NCI-H2196 (cell line): ENCODE measurements around the gene KIF1B.

Experiments
- DNase-seq: peaks from one replicate; lab custom pipeline; 2025; ENCODE audit not compliant: unreplicated experiment; lab: John Stamatoyannopoulos, UW

KIF1B gene

GRCh38 chr1:10271869-10272268 is 61.5 kb downstream of the KIF1B start:
- no peak for DNase-seq

- no peak for DNase-seq
Observed at GRCh38 chr1:10272274-10272673, 61.9 kb downstream of the KIF1B start.

- DNase-seq = no peak
Observed at GRCh38 chr1:10278880-10279279, 68.5 kb downstream of the KIF1B start.

DNA sequence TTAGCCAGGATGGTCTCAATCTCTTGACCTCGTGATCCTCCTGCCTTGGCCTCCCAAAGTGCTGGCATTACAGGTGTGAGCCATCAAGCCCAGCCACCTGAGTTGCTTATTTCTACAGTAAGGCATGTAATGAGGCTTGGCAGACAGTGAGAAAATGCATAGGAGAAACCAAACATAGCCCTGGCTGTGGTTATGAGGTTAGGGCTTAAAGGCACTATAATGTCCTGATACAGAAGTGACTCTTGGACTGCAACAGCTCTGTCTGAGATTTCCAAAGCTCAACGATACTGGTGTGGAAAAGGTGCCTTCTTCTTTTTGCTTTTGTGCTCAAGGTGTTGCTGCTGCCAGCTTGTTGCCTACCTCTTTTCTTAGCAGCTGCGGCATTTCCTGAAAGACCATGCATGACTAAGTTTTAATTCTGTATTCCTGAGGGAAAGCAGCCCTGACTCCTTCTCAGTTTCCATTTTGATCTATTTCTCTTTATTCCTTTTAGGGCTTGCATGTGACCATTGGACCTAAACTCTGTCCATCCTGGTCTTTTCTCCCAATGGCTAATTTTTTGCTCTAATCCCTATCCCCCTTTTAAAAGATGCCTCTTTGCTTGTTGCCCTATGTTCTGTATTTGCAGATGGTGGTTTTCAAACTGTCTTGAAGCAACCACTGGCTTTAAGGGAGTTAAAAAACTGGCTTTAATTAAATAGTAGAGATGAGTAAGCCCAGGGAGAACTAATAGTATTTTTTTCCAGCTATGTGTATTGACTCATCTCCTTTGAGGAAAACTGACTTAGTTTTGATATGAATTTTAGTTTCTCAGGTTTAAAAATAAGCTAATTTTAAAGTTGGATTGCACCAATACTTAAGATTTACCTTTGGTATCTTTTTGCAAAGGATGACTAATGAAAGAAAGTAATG is 70.3 kb downstream of the KIF1B start:
- no peak for DNase-seq

DNA sequence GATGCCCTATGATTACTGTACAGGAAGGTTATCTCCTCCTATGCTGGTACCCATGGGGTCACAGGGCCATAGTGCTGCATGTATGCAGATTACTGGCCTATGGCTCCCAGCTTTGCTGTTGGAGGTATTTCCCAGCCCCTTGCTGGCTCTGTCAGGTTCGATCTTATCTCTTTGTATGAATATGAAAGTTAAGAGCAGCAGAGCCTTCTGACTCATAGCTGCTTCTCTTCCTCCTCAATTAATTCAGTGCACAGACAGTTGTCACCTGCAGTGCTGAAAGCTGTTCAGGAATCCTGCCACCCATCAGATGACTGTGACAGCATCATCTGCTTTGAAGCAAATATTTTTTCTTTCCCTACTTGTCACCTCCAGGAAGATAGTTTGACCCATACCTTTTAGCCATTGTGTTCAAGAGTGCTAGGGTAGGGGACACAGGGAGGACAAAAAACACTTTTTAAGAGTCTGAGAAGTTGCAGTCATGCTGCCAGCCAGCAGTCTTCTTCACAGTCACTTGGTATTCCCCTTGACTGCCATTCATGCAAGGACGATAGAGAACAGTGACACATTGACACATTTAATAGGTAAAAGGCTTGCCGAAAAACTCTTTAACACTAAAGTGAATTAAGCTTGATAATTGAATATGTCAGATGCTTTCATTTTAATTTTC is 73.1 kb downstream of the KIF1B start:
- no peak for DNase-seq

- no peak for DNase-seq
Observed at GRCh38 chr1:10286244-10286643, 75.9 kb downstream of the KIF1B start.

- DNase-seq = no peak
Observed at GRCh38 chr1:10287023-10287645, 76.8 kb downstream of the KIF1B start.

DNA sequence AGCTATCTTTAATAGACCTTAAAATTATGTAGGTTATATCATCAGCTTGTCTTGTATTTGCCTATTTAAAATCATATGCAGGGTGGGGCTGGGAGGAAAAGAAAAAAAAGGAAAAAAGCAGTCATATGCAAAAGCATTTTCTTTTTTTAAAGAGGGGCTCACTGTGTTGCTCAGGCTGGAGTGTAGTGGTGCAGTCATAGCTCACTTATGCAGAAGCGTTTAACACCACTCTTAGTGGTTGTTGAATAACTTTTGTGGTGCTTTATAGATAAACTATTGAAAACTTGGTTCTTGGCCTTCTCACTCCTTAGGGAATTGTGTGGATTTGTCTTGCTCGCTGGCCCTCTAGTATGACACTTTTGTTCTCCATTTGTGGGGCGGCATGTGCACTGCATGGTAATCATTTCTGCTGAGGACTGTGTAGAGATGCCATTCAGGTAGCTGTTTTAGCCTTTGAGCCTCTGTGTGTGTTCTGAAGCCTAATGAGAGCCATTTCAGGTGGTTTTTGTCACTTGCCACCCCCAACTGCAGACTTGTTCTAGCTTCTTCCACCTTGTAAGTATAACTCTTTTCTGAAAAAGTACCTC is 77.8 kb downstream of the KIF1B start:
- DNase-seq = no peak

- no peak for DNase-seq
Observed at GRCh38 chr1:10291705-10292104, 81.3 kb downstream of the KIF1B start.

- DNase-seq = no peak
Observed at GRCh38 chr1:10292188-10292587, 81.8 kb downstream of the KIF1B start.

GRCh38 chr1:10295481-10296085 is 85.2 kb downstream of the KIF1B start:
- DNase-seq = no peak

GRCh38 chr1:10299151-10299550 is 88.8 kb downstream of the KIF1B start:
- DNase-seq = peak; percentile 22

DNA sequence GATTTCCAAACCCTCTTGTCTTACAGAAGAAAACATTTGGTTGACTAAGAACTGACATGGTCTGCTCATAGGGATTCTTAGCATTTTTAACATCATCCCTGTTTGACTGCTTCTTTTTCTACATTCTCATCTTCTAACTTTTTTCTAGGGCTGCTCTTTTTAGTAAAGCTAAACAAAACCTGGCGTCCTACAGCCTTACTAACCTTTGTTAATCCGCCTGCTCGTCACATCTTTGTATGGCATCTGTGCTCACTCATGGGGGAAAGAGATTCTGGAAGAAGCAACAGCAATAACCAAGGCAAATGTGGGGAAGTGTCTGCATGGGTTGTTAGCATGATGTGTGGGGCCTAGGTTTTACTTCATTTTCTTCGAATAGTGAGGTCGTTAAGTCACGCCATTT is 92.0 kb downstream of the KIF1B start:
- DNase-seq = no peak

DNA sequence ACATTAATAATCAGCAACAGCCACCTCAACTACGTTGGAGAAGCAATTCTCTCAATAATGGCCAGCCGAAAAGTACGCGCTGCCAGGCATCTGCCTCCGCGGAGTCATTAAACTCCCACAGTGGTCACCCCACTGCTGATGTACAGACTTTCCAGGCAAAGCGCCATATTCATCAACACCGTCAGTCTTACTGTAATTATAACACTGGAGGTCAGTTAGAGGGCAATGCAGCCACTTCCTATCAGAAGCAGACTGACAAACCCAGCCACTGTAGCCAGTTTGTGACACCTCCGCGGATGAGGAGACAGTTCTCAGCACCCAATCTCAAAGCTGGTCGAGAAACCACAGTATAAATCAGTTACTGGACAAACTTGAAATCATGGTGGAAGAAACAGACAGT is 93.9 kb downstream of the KIF1B start:
- no peak for DNase-seq

DNA sequence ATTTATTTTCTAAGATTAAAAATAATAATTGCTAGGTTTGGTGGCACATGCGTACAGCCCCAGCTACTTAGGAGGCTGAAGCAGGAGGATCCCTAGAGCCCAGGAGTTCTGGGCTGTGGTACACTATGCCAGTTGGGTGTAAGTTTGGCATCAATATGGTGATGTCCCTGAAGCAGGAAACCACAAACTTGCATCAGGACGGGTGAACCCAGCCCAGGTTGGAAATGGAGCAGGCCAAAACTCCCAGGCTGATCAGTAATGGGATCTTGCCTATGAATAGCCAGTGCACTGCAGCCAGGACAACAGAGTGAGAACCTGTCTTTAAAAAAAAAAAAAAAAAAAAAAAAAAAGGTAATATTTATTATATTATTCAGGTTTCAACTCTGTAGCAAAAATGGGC is 96.1 kb downstream of the KIF1B start:
- DNase-seq = no peak

DNA sequence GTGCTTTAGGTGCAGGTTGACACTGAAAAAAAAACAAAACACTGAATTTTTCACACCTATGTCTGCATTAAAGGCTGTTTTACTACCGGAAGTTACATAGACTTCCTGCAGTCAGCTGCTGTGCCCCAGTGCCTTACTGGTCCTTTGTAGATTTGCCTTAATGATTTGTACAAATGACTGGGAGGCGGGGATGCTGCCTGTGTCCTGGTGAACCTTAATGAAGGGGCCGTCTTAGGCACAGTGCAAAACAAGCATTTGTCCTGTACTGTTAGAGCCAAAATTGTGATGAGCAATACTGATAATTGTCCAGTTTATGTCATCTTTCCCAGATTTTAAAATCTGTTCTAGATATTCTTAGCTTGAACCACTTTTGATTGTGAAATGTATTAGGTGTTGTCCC is 97.6 kb downstream of the KIF1B start:
- DNase-seq = no peak

DNA sequence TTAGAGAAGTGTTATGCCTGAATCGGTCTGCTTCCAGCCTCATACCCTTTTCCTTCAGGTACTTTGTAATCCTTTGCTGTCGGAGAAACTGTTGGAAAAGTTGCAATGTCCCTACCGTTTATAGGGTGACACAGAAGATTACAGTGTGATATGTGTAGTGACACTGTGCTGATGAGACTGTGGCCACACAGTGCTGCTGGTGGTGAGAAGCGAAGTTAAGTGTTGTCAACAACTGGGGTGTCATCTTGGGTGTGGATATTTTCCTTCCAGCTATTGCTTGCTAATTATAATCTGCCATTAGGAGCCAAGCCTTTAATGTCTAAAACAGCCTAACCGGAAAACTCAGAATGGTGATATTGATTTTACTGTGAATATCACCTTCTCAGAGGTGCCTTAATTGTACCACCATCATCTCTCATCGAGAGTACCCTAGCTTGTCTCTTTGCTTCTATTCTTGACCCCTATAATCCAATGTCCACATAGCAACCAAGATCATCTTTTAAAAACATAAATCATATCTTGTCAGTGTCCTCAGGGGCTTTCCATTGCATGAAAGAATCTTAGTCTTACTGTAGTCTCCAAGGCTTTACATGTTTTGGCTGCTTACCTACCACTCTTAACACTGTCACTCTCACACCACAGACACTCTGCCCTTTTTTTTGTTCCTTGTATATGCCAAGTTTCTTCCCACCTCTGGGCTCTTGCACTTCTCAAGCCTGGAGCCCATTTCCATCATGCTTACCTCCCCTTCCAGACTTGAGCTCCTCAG is 99.1 kb downstream of the KIF1B start:
- DNase-seq = no peak

DNA sequence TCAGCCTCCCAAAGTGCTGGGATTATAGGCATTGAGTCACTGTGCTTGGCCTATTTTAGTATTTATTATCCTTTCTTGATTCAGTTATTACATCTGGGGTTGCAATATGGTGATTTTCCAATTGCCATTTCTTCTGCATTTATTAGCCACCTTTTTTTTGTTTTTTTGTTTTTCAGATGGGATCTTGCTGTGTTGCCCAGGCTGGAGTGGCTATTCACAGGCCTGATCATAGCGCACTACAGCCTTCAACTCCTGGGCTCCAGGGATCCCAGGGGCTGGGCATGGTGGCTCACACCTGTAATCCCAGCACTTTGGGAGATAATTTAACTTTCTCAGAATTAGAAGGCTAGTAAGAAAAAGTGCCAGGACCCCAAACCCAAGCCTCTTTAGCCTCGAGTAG is 106.4 kb downstream of the KIF1B start:
- DNase-seq = no peak

GRCh38 chr1:10319750-10320149 is 109.4 kb downstream of the KIF1B start:
- no peak for DNase-seq

- DNase-seq = no peak
Observed at GRCh38 chr1:10320336-10320735, 110.0 kb downstream of the KIF1B start.
